T-cell (primary cell): ENCODE results near the gene ASB18. TPM values are rescaled to one million over a fixed set of nuclear protein-coding genes. Genes with fewer than 3 reads are reported as not detected.

Source experiments
- ATAC-seq, 4 experiments: fragments of 200-7000 bp in 3 of 4; fragments of 150-1000 bp in 1 of 4; cut with Tn5 transposase; replicated peaks in 1 of 4; 1 replicate in 3 of 4; 2 replicates in 1 of 4; pipeline ENCODE4 v1.10.0; 2021; ENCODE audit warnings: moderate library complexity in 3 of 4, mild to moderate bottlenecking in 2 of 4, moderate number of reproducible peaks in 1 of 4
- CTCF ChIA-PET, 2 donors: fragments of 300-600 bp; sonication (Branson Sonifier 250); formaldehyde crosslinking; loops; one replicate each; lab custom pipeline; 2022; ENCODE audit warnings: antibody characterized with exemption in 2 of 2; lab: Charles Lee
- POLR2A ChIA-PET, 2 donors: fragments of 300-600 bp; sonication (Branson Sonifier 250); formaldehyde crosslinking; loops; one replicate each; lab custom pipeline; 2022; ENCODE audit warnings: antibody characterized with exemption in 2 of 2; lab: Charles Lee
- DNase-seq, 35 experiments: peaks; one replicate each; pipeline versions ENCODE4 v3.0.0 to v3.0.0-alpha.2; 2013 to 2023
- H3K27ac ChIP-seq: one replicate; pipeline ENCODE4 v1.5.1; 2013; ENCODE audit warnings: low read length
- H3K27me3 ChIP-seq, 2 experiments: replicated peaks in 1 of 2; 1 replicate in 1 of 2; 2 replicates in 1 of 2; pipeline versions ENCODE4 v1.6.1 to v1.7.0; 2013; ENCODE audit warnings: low read length in 1 of 2, mixed read lengths in 1 of 2; ENCODE audit not compliant: control insufficient read depth in 2 of 2, insufficient read depth in 2 of 2; ENCODE audit errors: extremely low read depth in 1 of 2
- H3K36me3 ChIP-seq, 2 donors: 1 replicate in 1 of 2; 2 replicates in 1 of 2; pipeline versions ENCODE4 v1.6.1 to v1.7.0; 2013; ENCODE audit warnings: low read length in 1 of 2; ENCODE audit not compliant: control insufficient read depth in 2 of 2, insufficient read depth in 1 of 2; ENCODE audit errors: extremely low read depth in 1 of 2
- H3K4me1 ChIP-seq, 2 experiments: 1 replicate in 1 of 2; 2 replicates in 1 of 2; pipeline versions ENCODE4 v1.6.1 to v1.7.0; 2013; ENCODE audit warnings: low read length in 2 of 2, mixed read lengths in 1 of 2; ENCODE audit not compliant: insufficient read depth in 2 of 2, control insufficient read depth in 1 of 2; ENCODE audit errors: extremely low read depth in 1 of 2
- H3K4me3 ChIP-seq, 2 donors: 1 replicate in 1 of 2; 2 replicates in 1 of 2; pipeline versions ENCODE4 v1.5.1 to v1.7.0; 2013; ENCODE audit warnings: mild to moderate bottlenecking in 2 of 2, low read length in 1 of 2, moderate library complexity in 1 of 2; ENCODE audit not compliant: control insufficient read depth in 1 of 2; ENCODE audit errors: extremely low read depth in 1 of 2
- H3K9me3 ChIP-seq: 2 replicates; pipeline ENCODE4 v1.7.0; 2013
- H3K27ac Mint-ChIP-seq, 2 donors: one replicate each; pipeline ENCODE4 v1.8.0; 2020 to 2021; ENCODE audit warnings: mild to moderate bottlenecking in 2 of 2, mixed read lengths in 2 of 2
- H3K27me3 Mint-ChIP-seq, 2 donors: one replicate each; pipeline ENCODE4 v1.8.0; 2021 to 2022; ENCODE audit warnings: mixed read lengths in 2 of 2
- H3K36me3 Mint-ChIP-seq: one replicate; pipeline ENCODE4 v1.8.0; 2021; ENCODE audit warnings: mixed read lengths
- H3K4me1 Mint-ChIP-seq, 3 donors: one replicate each; pipeline ENCODE4 v1.8.0; 2020 to 2022; ENCODE audit warnings: mixed read lengths in 3 of 3, mild to moderate bottlenecking in 1 of 3
- H3K4me3 Mint-ChIP-seq, 3 donors: one replicate each; pipeline ENCODE4 v1.8.0; 2020 to 2022; ENCODE audit warnings: mild to moderate bottlenecking in 3 of 3, mixed read lengths in 3 of 3, moderate library complexity in 3 of 3
- H3K9me3 Mint-ChIP-seq, 3 donors: one replicate each; pipeline ENCODE4 v1.8.0; 2020 to 2022; ENCODE audit warnings: mixed read lengths in 3 of 3
- WGBS: methylation state at CpG from one replicate; pipeline ENCODE4 v1.1.5; 2013; ENCODE audit warnings: missing lambda C conversion rate; ENCODE audit not compliant: insufficient coverage; 5-methylcytosine and 5-hydroxymethylcytosine counted together
- total RNA-seq, 35 experiments: library from RNA in 6 of 35; stranded (reverse) in 6 of 35; fragments of 120-200 nt in 1 of 35; gene quantifications; one replicate each; pipeline versions ENCODE4 v1.2.1 to v1.2.4 and lab custom pipeline; 2013 to 2026

ASB18 gene
- total RNA-seq, 5 donors from 2014 or later (not counting 1 experiment from before 2014, with no cell fraction given), result not detected

DNA sequence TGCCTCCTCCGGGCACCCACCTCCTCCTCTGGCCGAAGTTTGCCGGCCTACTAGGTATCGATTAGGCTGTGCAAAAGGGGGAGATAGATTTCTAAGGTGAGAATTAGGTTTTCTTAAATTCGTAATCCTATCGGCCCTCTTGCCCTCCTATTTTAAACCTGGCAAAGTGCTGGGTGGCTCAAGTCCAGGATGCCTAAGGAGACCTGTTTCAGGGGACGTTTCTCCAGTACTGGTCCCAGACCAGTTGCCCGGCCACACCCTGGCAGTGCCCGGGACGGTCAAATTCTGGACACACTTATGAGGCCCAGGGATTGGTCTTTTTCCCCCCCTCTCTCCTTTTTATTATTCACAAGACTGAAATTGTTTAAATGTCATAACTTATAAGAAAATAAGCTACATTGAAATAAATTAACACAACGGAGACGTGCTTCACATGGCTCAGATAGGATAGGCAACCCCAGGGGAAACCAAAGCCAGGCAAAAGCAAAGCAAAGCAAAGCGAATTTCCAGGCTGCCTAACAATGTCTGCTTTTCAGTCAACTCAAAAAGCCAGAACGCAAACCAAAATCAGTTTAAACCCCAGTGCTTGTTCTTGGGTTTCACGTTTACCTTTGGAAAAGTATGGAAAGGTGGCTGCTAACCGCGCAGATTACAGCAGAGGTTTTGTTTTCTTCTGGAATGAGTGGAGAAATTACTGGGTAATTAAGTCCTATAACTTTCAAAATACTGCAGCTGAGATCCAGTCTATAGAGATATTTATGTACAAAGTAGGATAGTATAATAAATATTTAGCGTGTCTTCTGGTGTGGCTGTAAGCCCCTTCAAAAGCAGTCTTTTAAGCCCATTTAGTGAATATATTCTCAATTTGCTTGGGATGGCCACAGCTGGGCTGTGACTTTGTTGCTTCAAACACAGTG lies 99.0 kb downstream of the ASB18 start:
- peaks cover 0 to 16% of the 10 kb centered on the region in 2 experiments for H3K4me1 ChIP-seq
- Mint-ChIP-seq H3K27me3 (peaks cover 31 to 64% of the 10 kb centered on the region in 2 donors), H3K9me3 (no peaks in the 10 kb centered on the region), H3K27ac (no peak overlapping the region), H3K36me3 (no peaks in the 10 kb centered on the region), H3K4me1 (peaks cover 5 to 31% (median 18%) of the 10 kb centered on the region in 3 donors), H3K4me3 (peak overlapping the region; percentile 31 to 59 (median 56))
- POLR2A ChIA-PET, result no interaction called here
- DNase-seq, result no peak
- 38% methylated on average over 7 of the region's 18 CpGs for WGBS
- no peak overlapping the region for H3K27ac ChIP-seq
- H3K27me3 ChIP-seq, result peaks cover 11 to 82% of the 10 kb centered on the region in 2 experiments
- no peak for ATAC-seq
- CTCF ChIA-PET, result interaction anchor here in 1 of 2 donors (0.6 kb wide), 1 partner anchor 17 kb away, joined by 3 read pairs; no protein-coding TSS in a partner anchor
- no peak overlapping the region for H3K4me3 ChIP-seq
- no peaks in the 10 kb centered on the region for H3K36me3 ChIP-seq
- H3K9me3 ChIP-seq, result no peaks in the 10 kb centered on the region

DNA sequence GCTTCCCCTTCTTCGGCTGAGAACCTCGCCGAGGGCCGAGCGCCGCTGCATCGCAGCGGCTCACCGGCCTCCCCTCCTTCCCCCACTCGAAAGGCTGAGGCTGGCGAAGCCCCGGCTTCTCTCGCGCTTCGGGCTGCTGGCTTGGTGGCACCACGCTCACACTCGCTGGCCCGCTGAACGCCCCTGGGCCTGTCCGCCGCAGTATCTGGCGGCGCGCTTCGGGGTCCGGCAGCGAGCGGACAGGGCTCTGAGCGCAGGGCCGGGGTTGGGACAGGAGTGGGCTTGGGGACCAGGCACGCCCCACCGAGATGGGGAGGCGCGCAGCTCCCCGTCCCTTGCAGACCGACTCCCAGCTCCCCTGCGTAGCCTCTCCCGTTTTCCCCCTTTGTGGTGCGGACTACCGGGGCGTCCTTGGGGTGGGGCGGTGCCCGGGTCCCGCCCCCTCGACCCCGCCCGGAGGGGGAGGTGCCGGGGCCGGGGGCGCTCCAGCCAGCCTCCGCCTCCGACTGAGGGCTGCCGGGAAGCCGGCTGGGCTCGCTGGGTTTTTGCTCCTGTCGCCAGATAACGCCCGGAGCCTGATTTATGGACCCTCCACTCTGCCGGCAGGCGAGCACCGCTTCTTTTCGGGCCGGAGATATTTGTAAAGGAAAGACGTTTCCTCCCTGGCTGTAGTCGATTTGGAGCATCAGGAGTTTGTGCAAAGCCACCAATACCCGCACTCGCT lies 99.8 kb downstream of the ASB18 start:
- Mint-ChIP-seq H3K4me1 (peaks cover 5 to 28% (median 18%) of the 10 kb centered on the region in 3 donors), H3K27ac (no peak overlapping the region), H3K4me3 (peak overlapping the region; percentile 31 to 56 (median 47)), H3K9me3 (no peaks in the 10 kb centered on the region), H3K36me3 (no peaks in the 10 kb centered on the region), H3K27me3 (peaks cover 23 to 59% of the 10 kb centered on the region in 2 donors)
- CTCF ChIA-PET, result no interaction called here
- WGBS, result 5% methylated on average over 58 of the region's 67 CpGs
- POLR2A ChIA-PET, result no interaction called here
- H3K36me3 ChIP-seq, result no peaks in the 10 kb centered on the region
- H3K27me3 ChIP-seq, result peaks cover 9 to 81% of the 10 kb centered on the region in 2 experiments
- H3K9me3 ChIP-seq, result no peaks in the 10 kb centered on the region
- no peak overlapping the region for H3K4me3 ChIP-seq
- ATAC-seq (no peak), DNase-seq (no peak)
- H3K4me1 ChIP-seq, result peaks cover 0 to 16% of the 10 kb centered on the region in 2 experiments
- no peak overlapping the region for H3K27ac ChIP-seq

DNA sequence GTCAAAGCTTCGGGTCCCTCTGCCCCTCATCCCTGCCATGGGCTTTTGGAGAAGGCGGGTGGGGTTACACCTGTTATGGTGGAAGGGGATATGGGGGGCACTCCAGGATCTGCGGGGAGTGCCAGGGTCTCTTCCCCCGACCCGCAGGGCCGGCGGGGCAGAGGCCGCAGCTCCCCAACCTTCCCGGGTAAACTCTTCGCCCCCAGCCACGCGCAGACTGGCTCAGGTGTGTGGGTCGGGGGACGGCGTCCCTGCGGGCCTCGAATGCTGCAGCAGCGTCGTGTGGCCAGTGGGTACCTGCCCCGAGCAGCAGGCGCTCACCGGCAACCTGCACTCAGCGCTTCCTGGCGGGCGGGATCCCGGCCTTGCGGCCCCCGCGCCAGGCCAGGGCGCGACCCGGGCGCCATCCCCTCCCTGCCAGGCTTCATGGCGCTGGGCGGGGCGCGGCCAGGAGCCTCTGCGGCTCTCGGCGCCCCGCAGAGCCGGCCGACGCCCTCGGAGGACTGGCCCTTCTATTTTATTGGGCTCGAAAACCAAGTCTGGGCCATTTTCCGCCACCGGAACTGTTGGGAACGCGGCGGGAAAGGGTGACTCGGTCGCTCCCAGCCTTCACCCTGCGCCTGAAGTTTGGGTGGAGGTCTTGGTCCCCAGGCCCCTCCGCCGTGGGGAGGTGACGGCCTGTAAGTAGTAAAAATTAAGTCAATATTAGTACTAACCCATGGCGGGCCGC lies 100.6 kb downstream of the ASB18 start:
- Histone ChIP-seq H3K4me1 (peaks cover 0 to 16% of the 10 kb centered on the region in 2 experiments), H3K36me3 (no peaks in the 10 kb centered on the region), H3K9me3 (no peaks in the 10 kb centered on the region), H3K27ac (no peak overlapping the region), H3K4me3 (no peak overlapping the region), H3K27me3 (peaks cover 3 to 82% of the 10 kb centered on the region in 2 experiments)
- 5% methylated on average over 49 of the region's 59 CpGs for WGBS
- H3K27me3 Mint-ChIP-seq, result peaks cover 25 to 59% of the 10 kb centered on the region in 2 donors
- no peak overlapping the region for H3K4me3 Mint-ChIP-seq
- CTCF ChIA-PET, result no interaction called here
- POLR2A ChIA-PET, result no interaction called here
- ATAC-seq (no peak), DNase-seq (no peak)
- no peaks in the 10 kb centered on the region for H3K36me3 Mint-ChIP-seq
- no peak overlapping the region for H3K27ac Mint-ChIP-seq
- H3K4me1 Mint-ChIP-seq, result peaks cover 5 to 24% (median 18%) of the 10 kb centered on the region in 3 donors
- no peaks in the 10 kb centered on the region for H3K9me3 Mint-ChIP-seq

DNA sequence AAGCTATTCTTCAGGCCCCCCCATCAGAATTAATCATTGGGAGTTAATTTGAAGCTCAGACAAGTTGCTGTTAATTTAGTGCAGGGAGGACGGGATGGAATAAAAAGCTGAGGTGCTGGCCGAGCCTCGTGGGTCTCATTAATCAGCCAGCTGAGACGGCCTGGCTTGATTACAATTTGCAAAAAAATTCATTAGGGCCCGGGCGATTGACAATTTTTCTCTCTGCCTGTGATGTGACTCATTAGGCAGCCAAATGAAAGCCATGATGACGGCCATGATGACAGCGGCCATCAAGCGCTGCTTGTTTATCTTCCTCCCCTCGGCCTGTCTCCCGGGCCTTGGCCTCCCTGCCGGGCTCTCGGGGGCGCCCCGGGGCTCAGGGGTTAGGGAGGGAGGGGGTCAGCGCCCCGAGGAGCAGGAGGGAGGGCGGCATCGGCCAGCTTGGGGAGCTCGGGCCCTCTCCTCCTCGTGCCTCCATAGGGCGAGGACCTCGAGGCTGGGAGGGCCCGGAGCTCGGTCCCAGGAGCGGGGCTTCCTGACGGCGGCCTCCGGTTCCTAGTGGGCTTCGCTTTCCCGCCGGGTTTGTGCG lies 101.2 kb downstream of the ASB18 start:
- Histone ChIP-seq H3K27me3 (peaks cover 3 to 86% of the 10 kb centered on the region in 2 experiments), H3K4me1 (peaks cover 0 to 16% of the 10 kb centered on the region in 2 experiments), H3K27ac (no peak overlapping the region), H3K9me3 (no peaks in the 10 kb centered on the region), H3K36me3 (no peaks in the 10 kb centered on the region), H3K4me3 (no peak overlapping the region)
- DNase-seq (no peak), ATAC-seq (no peak)
- H3K36me3 Mint-ChIP-seq, result no peaks in the 10 kb centered on the region
- no peak overlapping the region for H3K27ac Mint-ChIP-seq
- no peaks in the 10 kb centered on the region for H3K9me3 Mint-ChIP-seq
- POLR2A ChIA-PET, result no interaction called here
- H3K4me1 Mint-ChIP-seq, result peaks cover 5 to 25% (median 18%) of the 10 kb centered on the region in 3 donors
- no peak overlapping the region for H3K4me3 Mint-ChIP-seq
- CTCF ChIA-PET, result no interaction called here
- H3K27me3 Mint-ChIP-seq, result peaks cover 32 to 65% of the 10 kb centered on the region in 2 donors
- WGBS, result 16% methylated on average over 18 of the region's 33 CpGs

DNA sequence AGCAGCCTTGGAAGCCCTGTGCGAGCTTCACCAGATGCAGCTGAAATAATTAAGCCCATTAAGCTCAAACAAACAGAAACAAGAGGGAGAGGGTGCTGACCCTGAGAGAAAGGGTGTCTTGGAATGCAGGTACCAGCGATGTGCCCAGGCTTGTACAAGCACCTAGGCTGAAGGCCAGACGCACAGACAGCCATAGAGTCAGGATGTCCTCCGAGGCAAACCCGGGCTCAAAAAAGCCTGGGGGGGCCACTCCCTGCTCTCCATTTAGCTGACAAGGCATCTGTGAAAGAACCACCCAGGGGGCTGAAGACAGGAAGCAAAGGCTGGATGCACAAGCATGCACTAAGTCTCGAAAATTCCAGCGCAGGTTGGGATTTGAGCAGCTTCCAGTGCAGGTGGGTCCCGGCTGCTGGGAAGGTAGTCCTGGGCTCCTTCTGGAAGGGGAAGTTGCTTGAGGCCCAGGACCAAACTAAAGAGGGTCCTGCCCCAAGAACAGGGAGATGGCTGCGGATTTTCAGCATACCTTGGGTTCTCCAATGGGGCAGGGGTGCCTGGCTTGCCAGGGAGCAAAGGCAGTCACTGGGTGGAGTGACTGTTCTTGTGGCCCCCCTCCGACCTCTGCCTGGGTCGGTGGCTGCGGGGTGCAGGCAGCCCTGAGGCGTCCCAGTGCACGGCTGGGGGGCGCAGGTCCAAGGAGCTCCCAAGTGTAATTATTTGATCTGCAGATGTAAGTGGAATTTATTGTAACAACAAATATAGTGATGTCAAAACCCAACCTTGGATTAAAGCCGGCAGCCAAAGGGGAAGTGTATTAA lies 102.0 kb downstream of the ASB18 start:
- peaks cover 0 to 16% of the 10 kb centered on the region in 2 experiments for H3K4me1 ChIP-seq
- DNase-seq, result no peak
- no peak overlapping the region for H3K27ac ChIP-seq
- ChIA-PET POLR2A (no interaction called here), CTCF (no interaction called here)
- Mint-ChIP-seq H3K27me3 (peaks cover 39 to 73% of the 10 kb centered on the region in 2 donors), H3K9me3 (no peaks in the 10 kb centered on the region), H3K36me3 (no peaks in the 10 kb centered on the region), H3K4me3 (no peak overlapping the region), H3K27ac (no peak overlapping the region), H3K4me1 (peaks cover 5 to 25% (median 18%) of the 10 kb centered on the region in 3 donors)
- no peaks in the 10 kb centered on the region for H3K9me3 ChIP-seq
- no peak overlapping the region for H3K4me3 ChIP-seq
- peaks cover 3 to 90% of the 10 kb centered on the region in 2 experiments for H3K27me3 ChIP-seq
- WGBS, result 51% methylated on average over 14 of the region's 16 CpGs
- no peak for ATAC-seq
- H3K36me3 ChIP-seq, result no peaks in the 10 kb centered on the region
